RWPE1 (cell line): Measurements from ENCODE around the gene IQGAP2.

Source experiments
- CTCF ChIA-PET: fragments of 350-600 bp; sonication (Branson Sonifier 250); formaldehyde crosslinking; extraction: SDS; loops from one replicate; lab custom pipeline; 2021; lab: Yijun Ruan, JAX
- POLR2A ChIA-PET: fragments of 400-600 bp; formaldehyde crosslinking; extraction: SDS; loops from one replicate; lab custom pipeline; 2020; ENCODE audit warnings: antibody characterized with exemption; ENCODE audit not compliant: low non-redundant PET; lab: Yijun Ruan, JAX
- DNase-seq: peaks from one replicate; pipeline ENCODE4 v3.0.0; 2012; ENCODE audit warnings: low spot score
- H3K27ac ChIP-seq: fragments of 450-650 bp; 2 replicates; pipeline ENCODE4 v1.5.1; 2017
- TF ChIP-seq, protein P1 (sequence below): fragments of 450-650 bp; conservative IDR thresholded peaks from 2 replicates; pipeline ENCODE4 v1.5.1; 2017; ENCODE audit warnings: low read depth, mild to moderate bottlenecking

Gene IQGAP2

DNA sequence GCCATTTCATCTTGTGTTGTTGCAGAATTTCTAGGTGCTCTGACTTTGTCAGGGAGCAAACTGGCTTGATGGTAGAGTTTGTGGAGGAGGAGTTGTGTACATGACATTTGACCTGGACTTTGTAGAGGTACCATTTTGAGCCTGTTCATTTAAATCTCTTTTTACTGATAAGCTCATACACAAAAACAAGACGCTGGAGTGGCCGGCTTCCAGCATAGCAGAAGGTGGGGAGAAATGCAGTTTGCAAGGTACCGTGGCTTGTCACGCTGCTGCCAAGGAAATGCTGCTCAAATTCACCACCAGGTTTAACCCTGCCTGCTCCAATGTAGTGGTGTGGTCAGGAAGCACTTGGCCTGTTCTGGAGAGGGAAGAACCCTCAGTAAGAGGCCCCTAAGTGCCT, 18.9 kb upstream of the IQGAP2 start:
- TF ChIP-seq, protein P1, sequence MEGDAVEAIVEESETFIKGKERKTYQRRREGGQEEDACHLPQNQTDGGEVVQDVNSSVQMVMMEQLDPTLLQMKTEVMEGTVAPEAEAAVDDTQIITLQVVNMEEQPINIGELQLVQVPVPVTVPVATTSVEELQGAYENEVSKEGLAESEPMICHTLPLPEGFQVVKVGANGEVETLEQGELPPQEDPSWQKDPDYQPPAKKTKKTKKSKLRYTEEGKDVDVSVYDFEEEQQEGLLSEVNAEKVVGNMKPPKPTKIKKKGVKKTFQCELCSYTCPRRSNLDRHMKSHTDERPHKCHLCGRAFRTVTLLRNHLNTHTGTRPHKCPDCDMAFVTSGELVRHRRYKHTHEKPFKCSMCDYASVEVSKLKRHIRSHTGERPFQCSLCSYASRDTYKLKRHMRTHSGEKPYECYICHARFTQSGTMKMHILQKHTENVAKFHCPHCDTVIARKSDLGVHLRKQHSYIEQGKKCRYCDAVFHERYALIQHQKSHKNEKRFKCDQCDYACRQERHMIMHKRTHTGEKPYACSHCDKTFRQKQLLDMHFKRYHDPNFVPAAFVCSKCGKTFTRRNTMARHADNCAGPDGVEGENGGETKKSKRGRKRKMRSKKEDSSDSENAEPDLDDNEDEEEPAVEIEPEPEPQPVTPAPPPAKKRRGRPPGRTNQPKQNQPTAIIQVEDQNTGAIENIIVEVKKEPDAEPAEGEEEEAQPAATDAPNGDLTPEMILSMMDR: no peak
- no peak for DNase-seq
- ChIA-PET CTCF (interaction anchor here (0.6 kb wide), 2 partner anchors 45 to 46 kb away, joined by 3 to 4 read pairs; no protein-coding TSS in a partner anchor), POLR2A (no interaction called here)
- no peak overlapping the region for H3K27ac ChIP-seq

DNA sequence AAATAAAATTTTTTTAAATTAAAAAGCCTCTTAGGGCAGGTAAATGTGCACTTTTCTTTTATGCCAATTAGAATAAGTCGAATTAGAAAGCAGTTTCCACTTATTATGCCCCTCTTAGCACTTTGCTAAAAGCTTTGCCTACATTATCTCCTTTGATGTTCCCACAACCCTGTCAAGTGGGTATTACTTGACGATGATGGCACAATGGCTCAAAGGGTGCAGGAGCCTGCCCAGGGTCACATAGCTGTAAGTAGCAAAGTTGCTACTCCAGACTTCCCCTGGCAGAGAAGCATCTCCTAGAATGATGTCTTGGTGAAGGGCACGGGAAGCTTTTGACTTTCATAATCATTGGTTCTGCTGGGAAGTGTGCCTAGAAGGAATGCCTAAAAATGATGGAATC, 18.4 kb upstream of the IQGAP2 start:
- POLR2A ChIA-PET: no interaction called here
- TF ChIP-seq, protein P1: no peak
- DNase-seq: no peak
- no peak overlapping the region for H3K27ac ChIP-seq
- CTCF ChIA-PET: interaction anchor here (0.6 kb wide), 1 partner anchor 45 kb away, joined by 3 read pairs; no protein-coding TSS in a partner anchor

DNA sequence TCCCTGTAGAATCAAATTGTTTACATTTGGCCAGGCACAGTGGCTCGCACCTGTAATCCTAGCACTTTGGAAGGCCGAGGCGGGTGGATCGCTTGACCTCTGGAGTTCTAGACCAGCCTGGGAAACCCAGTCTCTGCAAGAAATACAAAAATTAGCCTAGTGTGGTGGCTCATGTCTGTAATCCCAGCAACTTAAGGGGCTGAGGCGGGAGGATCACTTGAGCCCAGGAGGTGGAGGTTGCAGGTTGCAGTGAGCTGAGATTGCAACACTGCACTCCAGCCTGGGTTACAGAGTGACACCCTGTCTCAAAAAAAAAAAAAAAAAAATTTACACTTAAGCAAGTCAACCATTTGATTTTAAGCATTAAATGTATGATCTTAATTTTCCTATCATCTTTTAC, 17.5 kb upstream of the IQGAP2 start:
- TF ChIP-seq, protein P1: no peak
- CTCF ChIA-PET: interaction anchor here (0.6 to 1.2 kb wide), 2 partner anchors 21 to 110 kb away, joined by 3 to 4 read pairs; no protein-coding TSS in a partner anchor
- H3K27ac ChIP-seq: no peak overlapping the region
- no peak for DNase-seq
- POLR2A ChIA-PET: interaction anchor here (0.6 kb wide), 1 partner anchor 327 kb away, joined by 7 read pairs; no protein-coding TSS in a partner anchor

DNA sequence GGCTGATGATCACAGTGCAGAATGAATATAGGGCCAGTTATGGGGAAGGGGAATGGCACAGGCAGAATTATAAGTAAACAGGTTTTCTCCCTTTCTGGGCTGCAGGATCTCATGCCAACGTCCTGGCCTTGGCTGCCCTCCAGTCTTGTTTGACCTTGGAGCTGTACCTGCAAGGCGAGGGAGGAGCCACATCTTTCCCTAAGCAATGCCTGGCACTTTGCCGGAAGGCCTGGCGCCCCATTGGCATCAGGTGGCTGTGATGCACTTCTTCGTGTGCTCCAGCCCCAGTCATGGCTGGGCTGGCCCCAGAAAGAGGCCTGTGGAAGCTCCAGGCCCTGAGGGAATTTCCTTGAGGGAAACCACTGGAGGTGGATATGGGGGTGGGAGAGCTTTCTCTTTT, 16.7 kb upstream of the IQGAP2 start:
- POLR2A ChIA-PET: no interaction called here
- DNase-seq: no peak
- CTCF ChIA-PET: interaction anchor here (0.5 to 1.2 kb wide), 4 partner anchors 46 to 269 kb away, joined by 3 to 7 read pairs (median 4); no protein-coding TSS in a partner anchor
- TF ChIP-seq, protein P1: no peak
- no peak overlapping the region for H3K27ac ChIP-seq

DNA sequence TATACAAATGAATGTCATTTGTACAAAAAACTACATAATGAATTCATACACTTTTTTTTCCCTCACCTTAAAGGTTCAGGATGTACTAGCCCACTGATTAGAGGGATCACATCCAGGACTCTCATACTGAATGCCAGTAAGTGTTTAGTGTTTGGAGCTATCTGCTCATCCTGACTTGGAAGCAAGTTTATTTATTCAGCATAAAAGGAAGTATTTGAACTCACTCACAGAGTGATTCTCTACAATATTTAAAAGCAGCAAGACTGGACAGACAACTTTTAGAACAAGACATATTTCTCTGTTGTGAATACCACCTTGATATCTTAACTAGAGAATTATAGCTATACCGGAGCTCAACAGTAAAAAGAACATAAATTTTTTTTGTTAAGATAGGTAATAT, 14.8 kb upstream of the IQGAP2 start:
- no peak for DNase-seq
- TF ChIP-seq, protein P1: no peak
- ChIA-PET POLR2A (no interaction called here), CTCF (interaction anchor here (0.9 kb wide), 1 partner anchor 14 kb away, joined by 3 read pairs; no protein-coding TSS in a partner anchor)
- H3K27ac ChIP-seq: no peak overlapping the region

DNA sequence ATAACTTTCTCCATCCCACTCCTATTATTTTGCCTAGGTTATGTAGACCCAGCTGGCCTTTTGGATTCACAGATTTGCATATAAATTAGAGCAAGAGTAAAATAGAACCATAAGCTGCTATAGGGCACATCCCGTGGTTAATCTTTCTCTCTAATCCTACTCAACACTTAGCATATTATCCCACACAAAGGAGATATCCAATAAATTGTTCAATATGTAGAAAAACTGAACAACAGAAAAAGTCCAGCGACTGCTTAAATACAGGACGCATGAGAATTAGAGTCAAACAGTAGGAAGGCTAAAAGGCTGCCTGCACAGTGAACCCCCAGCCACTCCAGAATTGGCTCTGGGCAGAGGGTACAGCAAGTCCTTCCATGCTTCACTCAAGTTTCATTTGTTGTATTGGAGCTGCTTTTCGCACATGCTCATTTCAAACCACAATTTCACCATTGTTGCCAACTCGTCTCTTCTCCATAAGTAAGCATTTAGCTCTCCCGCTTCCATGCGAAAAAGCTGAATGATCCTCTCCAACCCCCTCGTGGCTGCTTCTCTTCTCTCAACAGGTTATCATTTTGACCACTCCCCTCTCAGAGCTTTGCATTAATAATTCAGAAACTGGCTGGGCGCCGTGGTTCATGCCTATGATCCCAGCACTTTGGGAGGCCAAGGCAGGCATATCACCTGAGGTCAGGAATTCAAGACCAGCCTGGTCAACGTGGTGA, 14.1 kb upstream of the IQGAP2 start:
- ChIA-PET POLR2A (no interaction called here), CTCF (interaction anchor here (0.6 to 0.9 kb wide), 2 partner anchors 14 to 35 kb away, joined by 3 to 6 read pairs; no protein-coding TSS in a partner anchor)
- no peak overlapping the region for H3K27ac ChIP-seq
- TF ChIP-seq, protein P1: no peak
- DNase-seq: no peak
